ENCODE results near the gene COL6A2. TPM values are rescaled to one million over a fixed set of nuclear protein-coding genes. Genes with fewer than 3 reads are reported as not detected.

COL6A2 gene
- total and polyA plus RNA-seq, 2 experiments from 2014 or later, result 28.4 to 89.2 TPM

DNA sequence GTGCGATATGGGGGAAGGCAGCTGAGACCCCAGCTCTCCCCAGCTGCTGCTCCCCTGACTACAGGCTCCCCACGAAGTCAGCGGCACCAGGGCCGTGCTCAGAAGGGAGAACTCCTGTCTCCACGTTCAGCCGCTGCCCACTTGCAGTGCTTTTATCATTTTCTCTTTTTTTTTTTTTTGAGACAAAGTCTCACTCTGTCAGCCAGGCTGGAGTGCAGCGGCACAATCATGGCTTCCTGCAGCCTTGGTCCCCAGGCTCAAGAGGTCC lies 58.4 kb downstream of the COL6A2 start (continued):
- no peak for TF ChIP-seq ZNF462 (CRISPR knock-in tag; IDR thresholded peaks at IDR 0.05)
- no peak for TF ChIP-seq EZH2 (IDR thresholded peaks at IDR 0.05; ENCODE audit: low read depth, unreplicated experiment)
- no peak for TF ChIP-seq NANOG (IDR thresholded peaks at IDR 0.05; ENCODE audit: borderline replicate concordance)
- TF ChIP-seq REST (IDR thresholded peaks at IDR 0.05; ENCODE audit: unreplicated experiment), result no peak

DNA sequence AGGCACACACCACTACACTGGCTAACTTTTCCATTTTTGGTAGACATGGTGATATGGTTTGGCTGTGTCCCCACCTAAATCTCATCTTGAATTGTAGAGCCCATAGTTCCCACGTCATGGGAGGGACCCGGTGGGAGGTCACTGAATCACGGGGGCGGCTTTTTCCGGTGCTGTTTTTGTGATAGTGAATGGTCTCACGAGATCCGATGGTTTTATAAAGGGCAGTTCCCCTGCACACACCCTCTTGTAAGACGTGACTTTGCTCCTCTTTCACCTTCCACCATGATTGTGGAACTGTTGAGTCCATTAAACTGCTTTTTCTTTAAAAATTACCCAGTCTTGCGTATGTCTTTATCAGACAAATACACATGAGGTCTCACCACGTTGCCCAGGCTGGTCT lies 58.8 kb downstream of the COL6A2 start:
- no peaks in the 10 kb centered on the region for H3K79me2 ChIP-seq (replicated peaks; ENCODE audit: insufficient read depth)
- Mint-ChIP-seq H3K4me3 (no peak overlapping the region), H3K36me3 (ENCODE audit: low read depth) (peaks cover 23% of the 10 kb centered on the region), H3K4me1 (peaks cover 8% of the 10 kb centered on the region), H3K27me3 (ENCODE audit: insufficient read depth, low read depth, poor library complexity) (peaks cover 14% of the 10 kb centered on the region), H3K9me3 (peaks cover 7% of the 10 kb centered on the region; the same call in 1 of the 3 replicates), H3K27ac (no peak overlapping the region)
- H3K4me3 ChIP-seq, result no peak overlapping the region
- no peak overlapping the region for H3K4me2 ChIP-seq
- H3F3A ChIP-seq (replicated peaks; ENCODE audit: low read depth), result 0 out of 2 replicates have a peak, but pooled peaks cover 4% of the 10 kb centered on the region
- no peak overlapping the region for H3K27ac ChIP-seq (ENCODE audit: low read depth)
- ATAC-seq (no peak), DNase-seq (ENCODE audit: low spot score) (no peak)
- no peaks in the 10 kb centered on the region for H3K27me3 ChIP-seq (ENCODE audit: insufficient read depth)
- H2AFZ ChIP-seq, result no peak overlapping the region
- H3K9me2 ChIP-seq (ENCODE audit: insufficient read depth), result no peaks in the 10 kb centered on the region
- H4K20me1 ChIP-seq (replicated peaks; ENCODE audit: insufficient read depth), result no peaks in the 10 kb centered on the region
- no peaks in the 10 kb centered on the region; the same call in 1 of the 2 replicates for H3K4me1 ChIP-seq (ENCODE audit: insufficient read depth)
- H3K36me3 ChIP-seq (ENCODE audit: insufficient read depth), result no peaks in the 10 kb centered on the region
- no peak for TF ChIP-seq POLR2AphosphoS5 (IDR thresholded peaks at IDR 0.05; ENCODE audit: low read depth)
- no peak for TF ChIP-seq REST (IDR thresholded peaks at IDR 0.05; ENCODE audit: unreplicated experiment)
- no peak for TF ChIP-seq EZH2 (IDR thresholded peaks at IDR 0.05; ENCODE audit: low read depth, unreplicated experiment)
- no peak for TF ChIP-seq ETS1 (IDR thresholded peaks at IDR 0.05)
- TF ChIP-seq STAT1 (IDR thresholded peaks at IDR 0.05; ENCODE audit: unreplicated experiment), result no peak
- TF ChIP-seq ZNF114 (CRISPR knock-in tag; IDR thresholded peaks at IDR 0.05), result no peak
- no peak for TF ChIP-seq JUNB (IDR thresholded peaks at IDR 0.05; ENCODE audit: unreplicated experiment)

All from GM23338 (cell line).